Spleen (tissue), 11 donors: Measurements from ENCODE around the gene CHRNA7. TPM values are rescaled to one million over a fixed set of nuclear protein-coding genes. Genes with fewer than 3 reads are reported as not detected.

ENCODE experiments used
- DNase-seq: peaks from one replicate; pipeline ENCODE4 v3.0.0-alpha.2; 2020
- H3K27ac ChIP-seq, 8 donors: fragments of 200-600 bp; sonication (generic) in 7 of 8; 1 replicate in 4 of 8; 2 replicates in 4 of 8; pipeline versions ENCODE4 v1.5.0 to v1.8.0; 2016 to 2021; ENCODE audit warnings: inconsistent platforms in 4 of 8, mild to moderate bottlenecking in 4 of 8, moderate library complexity in 1 of 8
- H3K27me3 ChIP-seq, 7 donors: fragments of 200-600 bp; sonication (generic) in 6 of 7; replicated peaks in 1 of 7; 1 replicate in 4 of 7; 2 replicates in 3 of 7; pipeline versions ENCODE4 v1.5.0 to v1.8.0; 2016 to 2021; ENCODE audit warnings: inconsistent platforms in 3 of 7, mild to moderate bottlenecking in 1 of 7
- H3K36me3 ChIP-seq, 6 donors: fragments of 200-600 bp; sonication (generic) in 5 of 6; 1 replicate in 4 of 6; 2 replicates in 2 of 6; pipeline versions ENCODE4 v1.5.0 to v1.8.0; 2016 to 2021; ENCODE audit warnings: inconsistent platforms in 2 of 6
- H3K4me1 ChIP-seq, 6 donors: fragments of 200-600 bp; sonication (generic) in 5 of 6; 1 replicate in 3 of 6; 2 replicates in 3 of 6; pipeline versions ENCODE4 v1.5.0 to v1.8.0; 2016 to 2021; ENCODE audit warnings: inconsistent platforms in 3 of 6
- H3K4me3 ChIP-seq, 8 donors: fragments of 200-600 bp; sonication (generic) in 7 of 8; 1 replicate in 4 of 8; 2 replicates in 4 of 8; pipeline versions ENCODE4 v1.5.0 to v1.8.0; 2016 to 2021; ENCODE audit warnings: inconsistent platforms in 4 of 8, mild to moderate bottlenecking in 4 of 8, moderate library complexity in 2 of 8
- H3K9me3 ChIP-seq, 8 donors: fragments of 200-600 bp; sonication (generic) in 7 of 8; 1 replicate in 4 of 8; 2 replicates in 4 of 8; pipeline versions ENCODE4 v1.5.0 to v1.8.0; 2016 to 2021; ENCODE audit warnings: inconsistent platforms in 4 of 8
- POLR2A ChIP-seq, 3 donors: fragments of 450-650 bp; IDR thresholded peaks; one replicate each; pipeline ENCODE4 v1.5.1; 2017; ENCODE audit warnings: antibody characterized with exemption in 3 of 3, mild to moderate bottlenecking in 1 of 3
- POLR2AphosphoS5 ChIP-seq, 3 donors: sonication (generic); formaldehyde crosslinking; IDR thresholded peaks; one replicate each; pipeline ENCODE4 v1.5.1; 2017; ENCODE audit warnings: antibody characterized with exemption in 3 of 3
- WGBS, 5 donors: extraction: QIAGEN DNeasy Blood & Tissue Kit in 3 of 5; methylation state at CpG; one replicate each; pipeline versions ENCODE4 v1.1.5 to v1.1.7; 2013 to 2018; 5-methylcytosine and 5-hydroxymethylcytosine counted together
- intact Hi-C: fragments of 100-400 bp; cut with DNase I; formaldehyde crosslinking; loops from one replicate; pipeline ENCODE4 v1.15.0; 2023; ENCODE audit warnings: low total_unique reads
- polyA plus RNA-seq, 3 donors: library from polyadenylated mRNA; stranded (reverse); fragments of 200-250 nt; gene quantifications; one replicate each; pipeline ENCODE4 v1.2.1, GENCODE V29; 2013
- total RNA-seq, 7 donors: library from RNA; depleted of rRNA in 3 of 7; stranded (reverse); fragments of >200 nt in 3 of 7; fragmentation: NEBNext Ultra II Directional in 4 of 7; extraction: Animal tissue kit (Norgen Biotek cat#: 25700) in 4 of 7; gene quantifications; one replicate each; pipeline versions ENCODE4 v1.1.0 to v1.2.1, GENCODE V29; 2016 to 2021
- TF ChIP-seq, protein P1 (sequence below), 11 experiments: fragments of 200-600 bp in 7 of 11; fragments of 450-650 bp in 4 of 11; sonication (generic) in 4 of 11; IDR thresholded peaks in 8 of 11; conservative IDR thresholded peaks in 3 of 11; 1 replicate in 7 of 11; 2 replicates in 4 of 11; pipeline versions ENCODE4 v1.4.0 to v1.8.0; 2016 to 2021; ENCODE audit warnings: antibody characterized with exemption in 11 of 11, inconsistent platforms in 4 of 11, mild to moderate bottlenecking in 1 of 11
- donor health status: healthy with polysubstance abuse.
- donor health status: DM: no; HTN: no; CAD: no; lungs with moderate emphysema.
- donor health status: DM: no; HTN: no; CAD: no.
- donor health status: Bipolar disorder and iron deficiency.
- donor health status: healthy.
- donor health status: DM: no; HTN: no; CAD: no.
- donor health status: DM: yes; HTN: yes; CAD: no.

CHRNA7 gene
- total and polyA plus RNA-seq, 10 donors = 0.63 to 11.0 (median 5.3) TPM

DNA sequence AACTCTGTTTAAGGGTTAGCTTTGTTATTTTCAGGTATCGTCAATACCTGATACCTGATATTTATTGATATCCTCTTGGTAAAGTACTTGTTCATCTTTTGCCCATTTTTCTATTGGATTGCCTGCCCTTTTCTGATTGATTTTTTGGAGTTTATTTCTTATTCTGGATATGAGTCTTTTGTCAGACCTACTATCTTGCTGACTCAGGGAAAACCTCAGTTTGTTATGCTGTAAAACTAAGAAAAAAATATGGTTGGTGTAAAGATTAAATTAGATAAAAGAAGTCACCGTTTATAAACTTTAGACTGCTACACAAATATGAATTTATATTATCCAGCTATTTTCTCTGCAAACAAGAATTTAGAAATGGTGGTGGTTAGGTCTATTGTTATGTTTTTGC is 65.9 kb downstream of the CHRNA7 start:
- TF ChIP-seq, protein P1, sequence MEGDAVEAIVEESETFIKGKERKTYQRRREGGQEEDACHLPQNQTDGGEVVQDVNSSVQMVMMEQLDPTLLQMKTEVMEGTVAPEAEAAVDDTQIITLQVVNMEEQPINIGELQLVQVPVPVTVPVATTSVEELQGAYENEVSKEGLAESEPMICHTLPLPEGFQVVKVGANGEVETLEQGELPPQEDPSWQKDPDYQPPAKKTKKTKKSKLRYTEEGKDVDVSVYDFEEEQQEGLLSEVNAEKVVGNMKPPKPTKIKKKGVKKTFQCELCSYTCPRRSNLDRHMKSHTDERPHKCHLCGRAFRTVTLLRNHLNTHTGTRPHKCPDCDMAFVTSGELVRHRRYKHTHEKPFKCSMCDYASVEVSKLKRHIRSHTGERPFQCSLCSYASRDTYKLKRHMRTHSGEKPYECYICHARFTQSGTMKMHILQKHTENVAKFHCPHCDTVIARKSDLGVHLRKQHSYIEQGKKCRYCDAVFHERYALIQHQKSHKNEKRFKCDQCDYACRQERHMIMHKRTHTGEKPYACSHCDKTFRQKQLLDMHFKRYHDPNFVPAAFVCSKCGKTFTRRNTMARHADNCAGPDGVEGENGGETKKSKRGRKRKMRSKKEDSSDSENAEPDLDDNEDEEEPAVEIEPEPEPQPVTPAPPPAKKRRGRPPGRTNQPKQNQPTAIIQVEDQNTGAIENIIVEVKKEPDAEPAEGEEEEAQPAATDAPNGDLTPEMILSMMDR (IDR thresholded peaks at IDR 0.05 in 8 of 11, conservative IDR thresholded peaks at IDR 0.05 in 3 of 11) = no peak
- TF ChIP-seq POLR2A (IDR thresholded peaks at IDR 0.05) (no peak), POLR2AphosphoS5 (IDR thresholded peaks at IDR 0.05) (no peak)
- intact Hi-C loops = no loop called here
- DNase-seq = no peak
- WGBS, 5 donors = 77 to 85% (median 84%) methylated on average over 2 of the region's 2 CpGs
- peaks cover 0 to 39% (median 0%) of the 10 kb centered on the region in 7 donors for H3K27me3 ChIP-seq
- H3K4me3 ChIP-seq = no peak overlapping the region
- no peaks in the 10 kb centered on the region for H3K36me3 ChIP-seq
- no peak overlapping the region for H3K27ac ChIP-seq
- H3K9me3 ChIP-seq = no peaks in the 10 kb centered on the region
- peaks cover 0 to 3% (median 0%) of the 10 kb centered on the region in 6 donors for H3K4me1 ChIP-seq

DNA sequence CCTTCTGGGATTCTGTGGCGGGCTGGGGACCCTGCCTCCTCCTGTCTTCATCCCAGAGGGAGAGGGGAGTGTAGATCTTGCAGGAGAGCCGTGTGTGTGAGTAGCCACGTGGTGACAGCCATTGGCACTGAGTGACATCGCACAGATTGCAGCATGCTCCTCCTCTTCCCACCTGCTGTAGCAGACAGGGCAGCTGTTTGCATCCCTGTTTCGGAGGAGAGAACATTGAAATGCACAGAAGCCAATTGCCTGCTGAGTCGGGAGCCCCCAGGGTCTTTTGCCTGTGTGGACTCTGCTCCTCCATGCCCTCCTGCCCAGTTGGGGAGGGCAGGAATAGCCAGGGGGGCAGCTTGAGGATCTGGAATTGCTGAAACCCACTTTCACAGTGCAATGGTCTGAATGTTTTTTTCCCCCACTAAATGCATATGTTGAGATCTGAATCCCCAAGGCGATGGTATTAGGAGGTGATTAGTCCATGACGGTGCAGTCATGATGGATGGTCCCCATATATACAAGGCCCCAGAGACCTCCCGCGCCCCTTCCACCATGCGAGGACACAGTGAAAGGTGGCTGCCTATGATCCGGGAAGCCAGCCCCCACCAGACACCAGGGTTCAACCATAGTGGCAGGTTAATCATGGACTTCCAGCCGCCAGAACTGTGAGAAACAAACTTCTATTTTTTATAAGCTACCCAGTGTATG is 66.8 kb downstream of the CHRNA7 start:
- Histone ChIP-seq H3K27ac (no peak overlapping the region), H3K36me3 (no peaks in the 10 kb centered on the region), H3K4me1 (peaks cover 0 to 3% (median 0%) of the 10 kb centered on the region in 6 donors), H3K27me3 (peaks cover 0 to 39% (median 0%) of the 10 kb centered on the region in 7 donors), H3K4me3 (no peak overlapping the region), H3K9me3 (no peaks in the 10 kb centered on the region)
- intact Hi-C loops = no loop called here
- WGBS, 5 donors = 73 to 90% (median 80%) methylated on average over 11 to 13 of the region's 13 CpGs
- TF ChIP-seq POLR2A (IDR thresholded peaks at IDR 0.05) (no peak), POLR2AphosphoS5 (IDR thresholded peaks at IDR 0.05) (no peak)
- TF ChIP-seq, protein P1 (IDR thresholded peaks at IDR 0.05 in 8 of 11, conservative IDR thresholded peaks at IDR 0.05 in 3 of 11) = no peak
- no peak for DNase-seq

DNA sequence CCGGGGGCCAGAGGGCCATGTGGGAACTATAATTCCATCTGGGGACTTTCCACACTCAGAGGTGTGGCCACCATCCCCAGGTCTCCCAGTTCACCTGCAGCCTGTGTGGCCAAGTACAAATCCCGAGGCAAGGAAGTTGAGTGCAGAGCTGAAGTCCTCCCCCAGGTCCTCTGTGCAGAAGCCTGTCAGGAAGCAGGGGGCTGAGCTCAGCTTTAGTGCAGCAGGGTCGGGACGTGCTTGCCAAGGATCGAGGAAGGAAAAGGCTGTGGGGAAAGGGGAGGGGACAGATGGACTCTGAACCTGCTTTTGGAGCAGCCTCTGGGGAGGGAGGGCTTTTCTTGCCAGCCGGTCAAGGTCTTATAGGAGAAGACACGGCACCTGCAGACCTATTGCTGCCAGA is 67.7 kb downstream of the CHRNA7 start:
- Histone ChIP-seq H3K4me3 (no peak overlapping the region), H3K27ac (no peak overlapping the region), H3K36me3 (no peaks in the 10 kb centered on the region), H3K4me1 (peaks cover 0 to 3% (median 0%) of the 10 kb centered on the region in 6 donors), H3K27me3 (peaks cover 0 to 39% (median 0%) of the 10 kb centered on the region in 7 donors), H3K9me3 (no peaks in the 10 kb centered on the region)
- intact Hi-C loops = no loop called here
- WGBS, 5 donors = 10 to 22% (median 13%) methylated on average over 7 of the region's 7 CpGs
- TF ChIP-seq POLR2AphosphoS5 (IDR thresholded peaks at IDR 0.05) (peak in 1 of 3 donors; percentile 40), POLR2A (IDR thresholded peaks at IDR 0.05) (no peak)
- DNase-seq = no peak

DNA sequence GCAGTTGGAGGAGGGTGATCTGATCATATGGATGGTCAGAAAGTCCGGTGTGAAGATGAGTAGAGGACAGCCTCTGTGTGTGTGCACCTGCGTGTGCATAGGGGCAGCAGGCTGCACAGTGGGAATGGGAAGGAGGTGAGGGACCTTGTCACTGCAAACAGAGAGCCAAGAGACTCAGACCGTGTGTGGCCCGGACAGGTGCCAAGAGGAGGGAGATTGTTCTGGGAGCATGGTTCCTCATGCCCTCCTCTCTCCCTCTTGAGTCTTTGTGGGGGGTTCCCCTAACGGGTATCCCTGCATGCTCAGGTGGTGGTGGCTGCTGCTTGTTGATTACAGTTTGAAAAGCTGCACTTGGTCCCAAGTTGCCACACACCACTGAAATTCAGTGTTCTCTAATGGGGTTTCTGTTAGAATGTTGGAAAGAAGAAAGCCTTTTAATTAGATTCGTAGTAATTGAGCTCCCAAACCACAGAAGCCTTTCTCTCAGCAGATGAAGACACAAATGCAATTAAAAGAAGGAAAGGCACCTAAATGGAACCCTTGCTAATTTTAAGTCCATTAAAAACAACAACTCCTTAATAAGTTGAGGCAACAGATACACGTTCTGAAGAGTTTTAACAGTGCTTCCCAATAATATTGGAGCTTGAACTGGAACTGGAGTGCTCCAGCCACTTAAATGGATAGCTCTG is 68.9 kb downstream of the CHRNA7 start:
- Histone ChIP-seq H3K4me3 (no peak overlapping the region), H3K27me3 (peaks cover 0 to 39% (median 0%) of the 10 kb centered on the region in 7 donors), H3K36me3 (no peaks in the 10 kb centered on the region), H3K9me3 (no peaks in the 10 kb centered on the region), H3K4me1 (peaks cover 0 to 3% (median 0%) of the 10 kb centered on the region in 6 donors), H3K27ac (no peak overlapping the region)
- DNase-seq = no peak
- 62 to 78% (median 71%) methylated on average over 7 of the region's 7 CpGs for WGBS, 5 donors
- TF ChIP-seq POLR2A (IDR thresholded peaks at IDR 0.05) (no peak), POLR2AphosphoS5 (IDR thresholded peaks at IDR 0.05) (no peak)
- TF ChIP-seq, protein P1 (IDR thresholded peaks at IDR 0.05 in 8 of 11, conservative IDR thresholded peaks at IDR 0.05 in 3 of 11) = no peak
- intact Hi-C loops = no loop called here
